Measurements from ENCODE around the gene SLC37A1. TPM values are rescaled to one million over a fixed set of nuclear protein-coding genes. Genes with fewer than 3 reads are reported as not detected.

SLC37A1 gene
- total and polyA plus RNA-seq, 4 donors = 2.0 to 7.2 (median 4.3) TPM

- TF ChIP-seq ATF3 (IDR thresholded peaks at IDR 0.05) (no peak), CTCF (IDR thresholded peaks at IDR 0.05; ENCODE audit: low read depth, low read length, missing input control) (no peak), FOXA1 (IDR thresholded peaks at IDR 0.05) (no peak)
Measured at GRCh38 chr21:42479582-42479981, 34.1 kb upstream of the SLC37A1 start (continued).

- Histone ChIP-seq H3K27me3 (ENCODE audit: control insufficient read depth in 4 of 4, insufficient read depth in 4 of 4, low read length in 3 of 4) (no peaks in the 10 kb centered on the region), H3K4me3 (ENCODE audit: low read depth in 1 of 3, low read length in 3 of 3) (no peak overlapping the region), H3K36me3 (ENCODE audit: control insufficient read depth in 4 of 4, insufficient read depth in 3 of 4, low read depth in 1 of 4, low read length in 3 of 4) (no peaks in the 10 kb centered on the region), H3K9me3 (ENCODE audit: control insufficient read depth in 4 of 4, low read length in 3 of 4) (no peaks in the 10 kb centered on the region), H3K27ac (ENCODE audit: low read depth in 1 of 2, low read length in 2 of 2) (no peak overlapping the region), H3K9ac (ENCODE audit: low read depth in 1 of 2, low read length in 2 of 2) (no peak overlapping the region), H3K4me1 (ENCODE audit: control insufficient read depth in 4 of 4, insufficient read depth in 4 of 4, low read length in 3 of 4) (no peaks in the 10 kb centered on the region)
- no peak for TF ChIP-seq FOXA1 (IDR thresholded peaks at IDR 0.05)
- no peak for TF ChIP-seq RAD21 (IDR thresholded peaks at IDR 0.05)
- TF ChIP-seq YY1 (IDR thresholded peaks at IDR 0.05) = no peak
- TF ChIP-seq HNF4G (IDR thresholded peaks at IDR 0.05) = no peak
- TF ChIP-seq MAX (IDR thresholded peaks at IDR 0.05) = no peak
- no peak for TF ChIP-seq SP1 (IDR thresholded peaks at IDR 0.05)
- TF ChIP-seq TAF1 (conservative IDR thresholded peaks at IDR 0.05) = no peak
- no peak for TF ChIP-seq JUND (IDR thresholded peaks at IDR 0.05)
- no peak for TF ChIP-seq FOXA2 (IDR thresholded peaks at IDR 0.05)
- no peak for TF ChIP-seq ATF3 (IDR thresholded peaks at IDR 0.05)
- TF ChIP-seq HNF4A (conservative IDR thresholded peaks at IDR 0.05) = no peak
- TF ChIP-seq NR2F2 (IDR thresholded peaks at IDR 0.05) = no peak
- no peak for TF ChIP-seq EGR1 (IDR thresholded peaks at IDR 0.05; ENCODE audit: low read depth in 2 of 2)
- TF ChIP-seq REST (IDR thresholded peaks at IDR 0.05) = no peak
- no peak for TF ChIP-seq CTCF (IDR thresholded peaks at IDR 0.05; ENCODE audit: low read depth, low read length, missing input control)
- no peak for TF ChIP-seq RXRA (IDR thresholded peaks at IDR 0.05)
- no peak for TF ChIP-seq GABPA (IDR thresholded peaks at IDR 0.05 in 1 of 2, conservative IDR thresholded peaks at IDR 0.05 in 1 of 2)
- 89% methylated on average over 10 of the region's 10 CpGs for WGBS
- DNase-seq (ENCODE audit: low spot score) = no peak
Measured at GRCh38 chr21:42480736-42481135, 32.9 kb upstream of the SLC37A1 start.

Data from liver (tissue), 9 donors.